ENCODE measurements around the gene RAB1A.

RAB1A gene

DNA sequence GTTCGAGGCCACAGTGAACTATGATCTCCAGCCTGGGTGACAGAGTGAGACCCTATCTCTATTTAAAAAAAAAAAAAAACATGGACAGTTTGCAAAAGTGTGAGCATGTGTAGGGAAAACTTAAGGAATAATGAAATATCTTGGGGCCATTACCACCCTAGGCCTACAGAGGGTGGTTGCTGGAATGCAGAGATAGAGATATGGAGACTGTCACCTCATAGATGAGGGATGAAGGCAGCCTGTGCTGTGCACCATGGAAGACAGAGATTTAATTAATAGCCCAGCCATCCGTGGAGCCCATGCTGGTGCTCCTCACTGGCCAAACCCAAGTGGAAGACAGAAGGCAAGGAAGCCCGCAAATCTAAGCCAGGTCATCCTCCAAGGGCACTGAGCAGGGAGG lies 90.3 kb downstream of the RAB1A start:
- no peak for DNase-seq (ENCODE audit: low read depth in 2 of 2, low spot score in 1 of 2)

DNA sequence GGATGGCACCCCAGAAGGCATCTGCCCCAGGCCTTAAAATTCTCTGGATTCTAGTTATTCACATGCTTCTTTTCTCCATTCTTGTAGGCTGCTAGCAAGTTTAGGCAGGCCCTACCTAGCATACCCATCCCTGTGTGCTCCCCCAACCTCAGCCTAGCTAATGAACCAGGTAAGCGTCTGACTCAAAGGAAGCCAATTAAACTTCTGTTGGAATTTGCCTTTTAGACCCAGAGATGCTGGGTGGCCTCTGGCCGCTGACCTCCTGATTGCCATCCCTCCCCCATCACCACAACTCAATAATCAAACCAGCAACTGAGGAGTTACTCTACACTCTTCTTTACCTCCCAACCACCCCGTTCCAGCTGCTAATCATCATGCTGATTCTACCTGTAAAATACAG lies 92.7 kb downstream of the RAB1A start:
- DNase-seq (ENCODE audit: low read depth in 2 of 2, low spot score in 1 of 2): no peak
